GM12892 (cell line): ENCODE measurements around the gene CYS1.

Source experiments
- DNase-seq: peaks from one replicate; pipeline ENCODE4 v3.0.0; 2011; ENCODE audit not compliant: insufficient read length
- FAIRE-seq: peaks from 2 replicates; lab custom pipeline; 2011; peaks lifted over from hg19 to GRCh38; lab: Jason Lieb, UNC
- POLR2A ChIP-seq: IDR thresholded peaks from 2 replicates; pipeline ENCODE4 v1.6.1; 2011; ENCODE audit warnings: low read depth, low read length, control low read depth
- POLR2AphosphoS5 ChIP-seq: IDR thresholded peaks from 2 replicates; pipeline ENCODE4 v1.6.1; 2011; ENCODE audit warnings: low read depth, low read length, control low read depth
- TAF1 ChIP-seq: IDR thresholded peaks from 2 replicates; pipeline ENCODE4 v1.6.1; 2011; ENCODE audit warnings: low read depth, mild to moderate bottlenecking, control low read depth, low read length, borderline replicate concordance

The CYS1 gene

DNA sequence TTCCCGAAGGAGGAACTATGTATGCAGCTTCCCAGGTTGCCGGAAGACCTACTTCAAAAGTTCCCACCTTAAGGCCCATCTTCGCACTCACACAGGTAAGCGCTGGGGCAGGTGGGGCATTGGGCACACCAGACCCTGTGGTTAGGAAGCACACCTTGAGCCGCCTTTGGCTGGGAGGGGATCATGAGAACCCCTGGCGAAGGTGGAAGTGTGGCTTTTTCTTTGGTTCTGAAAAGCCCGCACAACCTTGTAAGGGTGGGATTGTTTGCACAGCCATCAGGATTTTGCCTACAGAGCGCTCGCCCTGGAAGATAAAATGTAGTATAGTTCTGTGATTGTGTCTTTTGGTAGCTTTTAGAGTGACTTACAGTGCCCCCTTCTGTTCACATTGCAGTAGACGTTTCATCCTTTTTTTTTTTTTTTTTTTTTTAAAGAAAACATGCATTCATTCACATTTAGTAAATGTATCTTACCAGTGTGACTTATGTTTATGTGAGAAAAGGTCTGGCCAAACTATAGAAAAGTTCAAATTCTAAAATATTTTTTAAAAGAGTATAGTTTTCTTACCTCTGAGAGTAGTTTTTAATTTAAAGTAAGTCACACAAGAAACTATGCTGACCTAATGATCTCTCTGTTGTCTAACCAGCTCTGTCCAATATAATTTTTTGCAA is 31.6 kb downstream of the CYS1 start:
- FAIRE-seq (no peak), DNase-seq (no peak)
- TF ChIP-seq POLR2A (no peak), POLR2AphosphoS5 (no peak), TAF1 (no peak)

DNA sequence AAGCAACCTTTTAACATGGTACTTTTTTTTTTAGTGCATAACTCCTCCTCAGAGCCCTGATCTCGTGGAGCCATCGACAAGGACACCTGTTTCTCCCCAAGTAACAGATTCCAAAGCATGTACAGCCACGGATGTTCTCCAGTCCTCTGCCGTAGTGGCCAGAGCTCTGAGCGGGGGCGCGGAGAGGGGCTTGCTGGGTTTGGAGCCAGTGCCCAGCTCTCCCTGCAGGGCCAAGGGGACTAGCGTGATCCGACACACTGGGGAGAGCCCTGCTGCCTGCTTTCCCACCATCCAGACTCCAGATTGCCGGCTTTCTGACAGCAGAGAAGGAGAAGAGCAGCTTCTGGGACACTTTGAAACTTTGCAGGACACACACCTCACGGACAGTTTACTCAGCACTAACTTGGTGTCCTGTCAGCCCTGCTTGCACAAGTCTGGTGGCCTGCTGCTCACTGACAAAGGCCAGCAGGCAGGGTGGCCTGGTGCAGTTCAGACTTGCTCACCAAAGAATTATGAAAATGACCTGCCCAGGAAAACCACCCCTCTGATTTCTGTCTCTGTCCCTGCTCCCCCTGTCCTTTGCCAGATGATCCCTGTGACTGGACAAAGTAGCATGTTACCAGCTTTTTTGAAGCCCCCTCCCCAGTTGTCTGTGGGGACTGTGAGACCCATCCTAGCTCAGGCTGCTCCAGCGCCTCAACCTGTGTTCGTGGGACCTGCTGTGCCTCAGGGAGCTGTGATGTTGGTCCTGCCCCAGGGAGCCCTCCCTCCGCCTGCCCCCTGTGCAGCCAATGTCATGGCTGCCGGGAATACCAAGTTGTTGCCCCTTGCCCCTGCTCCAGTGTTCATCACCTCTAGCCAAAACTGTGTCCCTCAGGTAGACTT is 32.4 kb downstream of the CYS1 start:
- TF ChIP-seq TAF1: no peak
- no peak for TF ChIP-seq POLR2AphosphoS5
- no peak for TF ChIP-seq POLR2A
- DNase-seq: no peak
- no peak for FAIRE-seq

DNA sequence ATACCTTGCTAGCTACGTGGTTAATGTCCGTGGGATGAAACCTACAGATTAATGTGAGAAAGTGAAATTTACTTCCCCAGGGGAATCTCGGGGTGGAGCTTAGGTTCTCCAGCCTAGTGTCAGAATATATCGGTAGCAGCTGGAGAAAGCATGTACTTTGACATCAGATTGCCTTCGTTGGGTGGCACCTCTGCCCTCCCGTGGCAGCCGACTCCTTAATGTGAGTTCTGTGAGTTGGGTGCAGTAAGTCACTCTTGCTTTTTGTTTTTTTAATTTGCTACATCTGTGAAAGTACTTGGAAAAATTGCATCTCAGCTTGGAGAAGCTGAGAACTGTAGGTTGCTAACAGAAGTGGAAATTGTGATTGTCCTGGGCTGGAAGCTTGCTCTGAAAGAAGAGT is 33.3 kb downstream of the CYS1 start:
- no peak for FAIRE-seq
- no peak for DNase-seq
- TF ChIP-seq POLR2AphosphoS5: no peak
- TF ChIP-seq TAF1: no peak
- TF ChIP-seq POLR2A: no peak

DNA sequence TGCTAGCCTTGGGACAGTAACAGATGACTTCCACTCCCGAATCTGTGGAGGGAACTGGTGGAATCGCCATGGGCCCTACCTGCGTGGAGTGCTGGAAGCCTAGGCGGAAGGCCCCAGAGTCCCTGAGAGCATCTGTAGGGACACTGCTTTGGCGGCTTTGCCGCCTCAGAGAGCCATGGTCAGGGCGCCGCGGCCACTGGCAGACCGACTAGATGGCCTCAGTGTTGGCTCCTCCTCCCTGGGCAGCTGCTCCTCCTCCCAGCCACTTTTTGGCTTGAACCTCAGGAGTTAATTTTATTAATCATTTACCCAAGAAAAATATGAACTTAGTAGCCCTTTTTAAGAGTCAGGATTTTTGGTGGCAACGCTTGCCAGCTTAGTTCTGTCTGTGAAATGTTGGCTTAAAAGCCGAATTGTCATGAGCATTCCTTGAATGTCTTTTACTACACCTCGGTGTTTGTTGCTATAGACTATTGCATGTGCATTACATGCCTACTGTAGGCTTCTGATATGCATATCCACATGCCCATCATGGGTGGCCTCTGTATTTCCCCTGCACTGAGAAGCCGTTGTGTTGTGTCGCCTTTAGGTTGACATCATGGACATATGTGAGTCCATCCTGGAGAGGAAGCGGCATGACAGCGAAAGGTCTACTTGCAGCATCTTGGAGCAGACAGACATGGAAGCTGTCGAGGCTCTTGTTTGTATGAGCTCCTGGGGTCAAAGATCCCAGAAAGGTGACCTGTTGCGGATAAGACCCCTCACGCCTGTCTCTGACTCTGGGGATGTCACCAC is 34.5 kb downstream of the CYS1 start:
- DNase-seq: no peak
- no peak for FAIRE-seq
- TF ChIP-seq POLR2AphosphoS5 (no peak), TAF1 (no peak), POLR2A (no peak)

DNA sequence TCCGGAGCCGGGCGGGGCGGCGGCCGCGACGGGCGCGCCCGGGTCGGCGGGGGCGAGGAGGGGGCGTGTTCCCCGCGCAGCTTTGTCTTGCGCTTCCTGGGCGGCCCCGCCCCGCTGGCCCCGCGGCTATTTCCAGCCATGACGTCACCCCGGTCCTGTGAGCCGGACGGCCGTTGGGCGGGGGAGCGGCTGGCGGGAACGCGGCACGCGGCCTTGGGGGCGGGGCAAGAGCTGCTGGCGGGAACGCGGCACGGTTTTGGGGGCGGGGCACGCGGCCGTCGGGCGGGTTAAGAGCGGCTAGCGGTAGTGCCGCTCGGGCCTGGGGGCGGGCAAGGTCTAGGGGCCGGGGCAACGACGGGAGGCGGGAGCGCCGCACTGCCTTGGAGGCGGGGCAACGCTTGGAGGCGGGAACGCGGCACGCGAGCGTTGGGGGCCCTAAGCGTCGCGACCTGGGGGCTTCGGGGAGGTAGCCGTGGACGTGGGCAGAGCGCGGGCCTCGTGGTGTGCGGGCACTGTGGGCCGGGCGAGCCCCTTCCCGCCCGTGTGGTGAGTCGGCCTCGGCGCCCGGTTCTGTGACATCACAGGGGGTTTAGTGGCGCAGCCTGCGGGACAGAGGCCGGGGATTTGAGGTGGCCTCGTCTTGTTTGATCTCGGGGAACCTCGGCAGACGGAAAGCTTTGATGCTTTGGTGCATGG is 36.2 kb downstream of the CYS1 start:
- no peak for TF ChIP-seq POLR2AphosphoS5
- DNase-seq (peak; percentile 47), FAIRE-seq (no peak)

DNA sequence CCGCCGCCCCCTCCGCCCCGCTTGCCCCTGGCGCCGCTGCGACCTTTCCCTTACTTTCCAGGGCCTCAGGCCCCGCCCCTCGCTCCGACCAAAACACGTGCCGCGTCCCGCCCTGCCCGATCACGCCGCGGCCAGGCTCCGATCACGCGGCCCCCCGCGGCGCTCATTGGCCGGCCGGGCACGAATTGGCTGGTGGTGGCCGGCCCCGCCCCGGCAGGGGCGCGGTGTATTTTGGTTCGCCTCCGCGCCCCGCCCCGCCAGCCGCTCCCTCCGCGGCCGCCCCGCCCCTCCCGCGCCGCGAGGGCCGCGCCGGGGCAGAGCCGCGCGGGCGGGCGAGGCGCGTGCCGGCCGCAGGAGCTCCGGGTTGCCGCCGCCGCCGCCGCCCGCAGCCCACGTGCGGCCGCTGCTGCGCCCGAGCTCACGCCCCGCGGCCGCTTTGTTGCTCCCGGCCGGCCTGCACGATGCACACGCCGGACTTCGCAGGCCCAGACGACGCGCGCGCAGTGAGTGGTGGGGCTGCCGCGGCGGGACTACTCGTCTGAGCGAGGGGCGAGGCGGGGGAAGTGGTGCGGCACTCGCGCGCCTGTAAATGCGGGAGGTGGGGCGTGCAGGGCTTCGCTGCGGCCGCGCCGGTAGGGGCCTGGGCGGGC is 36.8 kb downstream of the CYS1 start, which contains the start of gene KLF11:
TSS of gene KLF11 (plus strand) at position 295 of the 650 bp plus-strand sequence. CDS start at position 462, 167 bp downstream.
- DNase-seq: peak; percentile 74
- no peak for TF ChIP-seq TAF1
- TF ChIP-seq POLR2A: no peak
- no peak for TF ChIP-seq POLR2AphosphoS5
- FAIRE-seq: no peak

DNA sequence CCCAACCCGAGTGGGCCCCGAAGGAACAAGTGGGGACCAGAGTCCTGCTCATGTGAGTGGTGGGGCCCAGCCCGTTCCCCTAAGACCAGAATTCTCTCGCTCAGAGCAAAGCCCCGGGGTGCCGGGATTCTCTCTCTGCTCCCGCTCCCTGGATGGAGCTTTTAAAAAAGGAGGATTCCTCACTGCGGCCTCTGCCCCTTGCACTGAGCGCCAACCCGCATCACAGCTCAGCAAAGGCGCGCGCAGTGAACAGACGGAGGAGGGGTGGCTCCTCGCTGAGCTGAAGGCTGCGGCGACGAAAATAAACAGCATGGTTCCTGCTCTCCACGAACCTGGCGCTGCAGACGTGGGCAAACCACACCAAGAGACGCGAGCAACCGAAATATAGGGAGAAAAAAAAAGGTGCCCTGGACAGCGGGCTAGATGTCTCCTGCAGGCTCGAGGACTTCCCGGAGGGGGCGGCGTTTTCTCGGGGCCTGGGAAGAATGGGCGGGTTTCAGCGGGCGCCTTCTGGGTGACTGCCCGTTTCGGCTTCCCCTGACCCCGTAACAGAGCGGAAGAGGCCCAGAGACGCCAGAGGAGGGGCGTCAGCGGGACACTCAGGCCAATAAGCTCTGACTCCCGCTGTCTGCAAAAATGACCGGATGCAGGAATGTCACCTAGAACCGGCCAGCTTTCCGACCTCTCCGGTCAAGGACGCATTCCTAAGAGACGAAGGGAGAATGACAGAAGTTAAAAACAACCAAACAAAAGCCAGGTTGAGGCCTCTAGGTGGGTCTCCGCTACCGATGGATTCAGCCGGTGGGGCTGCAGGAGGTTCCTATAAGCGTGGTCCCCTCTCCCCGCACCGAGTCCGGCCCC is 37.7 kb downstream of the CYS1 start:
- TF ChIP-seq POLR2AphosphoS5 (no peak), POLR2A (no peak), TAF1 (no peak)
- FAIRE-seq: no peak
- DNase-seq: no peak

DNA sequence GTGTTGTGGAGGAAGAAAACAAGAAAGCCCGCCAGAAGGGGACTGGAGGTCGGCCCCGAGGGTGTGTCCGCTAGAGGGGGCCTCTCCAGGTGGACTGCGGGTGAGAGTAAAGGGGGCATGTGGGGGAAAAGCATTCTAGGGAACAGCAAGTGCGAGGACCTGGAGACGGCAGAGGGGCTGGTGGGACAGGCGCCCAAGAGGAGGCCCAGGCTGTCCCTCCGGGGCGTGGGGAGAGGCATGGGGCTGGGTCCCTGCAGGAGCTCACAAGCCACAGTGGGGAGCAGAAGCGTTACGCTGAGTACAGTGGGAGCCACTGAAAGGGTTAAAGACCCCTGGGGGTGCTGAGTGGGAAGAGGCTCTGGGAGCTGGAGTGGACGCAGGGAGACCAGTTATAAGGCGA is 38.5 kb downstream of the CYS1 start:
- no peak for FAIRE-seq
- no peak for DNase-seq
- TF ChIP-seq POLR2A (no peak), POLR2AphosphoS5 (no peak), TAF1 (no peak)

DNA sequence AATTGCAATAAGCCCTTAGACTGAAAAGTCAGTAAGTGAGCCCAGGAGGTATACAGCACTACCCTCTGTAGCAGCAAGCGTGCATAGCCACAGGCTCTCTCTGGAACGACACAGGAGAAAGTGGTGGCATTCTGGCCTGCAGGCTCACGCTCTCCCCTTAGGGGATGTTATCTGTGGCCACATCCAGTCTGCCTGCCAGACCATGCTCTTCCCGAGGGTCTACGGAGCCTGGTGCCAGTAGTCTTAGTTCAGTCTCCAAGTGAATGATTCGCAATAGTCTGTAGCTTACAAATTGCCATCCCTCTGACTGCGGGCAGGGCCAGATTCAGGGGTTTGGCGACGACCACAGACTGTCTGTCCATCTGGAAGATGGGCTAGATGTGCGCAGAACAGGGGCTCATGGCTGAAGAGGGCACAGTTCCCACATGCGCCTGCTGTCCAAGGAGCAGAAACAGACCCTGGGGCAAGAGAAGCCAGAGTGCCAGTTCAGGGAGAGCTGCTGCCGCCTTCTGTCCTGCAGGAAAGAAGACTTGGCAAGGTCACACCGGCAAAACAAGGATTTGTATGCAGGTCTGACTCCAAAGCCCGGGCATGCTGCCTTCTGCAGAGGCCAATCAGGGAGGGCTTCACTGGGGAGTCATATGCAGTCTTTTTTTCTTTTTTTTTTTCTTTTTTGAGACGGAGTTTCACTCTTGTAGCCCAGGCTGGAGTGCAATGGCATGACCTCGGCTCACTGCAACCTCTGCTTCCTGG is 40.4 kb downstream of the CYS1 start:
- FAIRE-seq: no peak

More for the DNA sequence above, 40.4 kb downstream of the CYS1 start:
- DNase-seq: no peak
- TF ChIP-seq POLR2A: no peak
- TF ChIP-seq POLR2AphosphoS5: no peak
- TF ChIP-seq TAF1: no peak
